Thyroid gland (tissue), 4 donors: Measurements from ENCODE around the gene DLG2.

ENCODE experiments used
- POLR2A ChIP-seq, 2 donors: fragments of 450-650 bp; IDR thresholded peaks; one replicate each; pipeline ENCODE4 v1.6.1; 2017; ENCODE audit warnings: antibody characterized with exemption in 2 of 2, mild to moderate bottlenecking in 2 of 2, moderate library complexity in 1 of 2
- TF ChIP-seq, protein P1 (sequence below), 6 experiments: fragments of 200-600 bp in 3 of 6; fragments of 450-650 bp in 3 of 6; sonication (generic) in 3 of 6; IDR thresholded peaks; one replicate each; pipeline ENCODE4 v1.5.1; 2016 to 2019; ENCODE audit warnings: antibody characterized with exemption in 6 of 6, mild to moderate bottlenecking in 2 of 6, inconsistent platforms in 1 of 6, moderate library complexity in 1 of 6

DNA sequence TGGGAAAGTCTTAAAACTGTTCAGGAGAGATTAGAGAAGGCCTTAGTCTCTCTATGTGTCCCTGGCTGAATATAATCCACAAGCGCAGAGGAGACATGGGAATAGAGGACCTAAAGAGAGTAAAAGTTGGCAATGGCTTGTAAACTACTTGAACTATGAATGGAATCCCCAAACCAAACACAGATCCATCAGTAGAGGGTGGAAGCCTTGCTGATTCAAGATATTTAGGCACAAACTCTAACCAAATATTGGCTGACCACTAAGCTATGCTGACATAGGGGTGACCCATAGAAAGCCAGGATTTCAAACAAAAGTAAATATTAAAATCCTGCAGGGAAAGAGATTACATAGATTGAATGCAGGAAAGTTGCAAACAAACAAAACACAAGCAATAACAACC lies 439.2 kb downstream of the DLG2 start:
- TF ChIP-seq, protein P1, sequence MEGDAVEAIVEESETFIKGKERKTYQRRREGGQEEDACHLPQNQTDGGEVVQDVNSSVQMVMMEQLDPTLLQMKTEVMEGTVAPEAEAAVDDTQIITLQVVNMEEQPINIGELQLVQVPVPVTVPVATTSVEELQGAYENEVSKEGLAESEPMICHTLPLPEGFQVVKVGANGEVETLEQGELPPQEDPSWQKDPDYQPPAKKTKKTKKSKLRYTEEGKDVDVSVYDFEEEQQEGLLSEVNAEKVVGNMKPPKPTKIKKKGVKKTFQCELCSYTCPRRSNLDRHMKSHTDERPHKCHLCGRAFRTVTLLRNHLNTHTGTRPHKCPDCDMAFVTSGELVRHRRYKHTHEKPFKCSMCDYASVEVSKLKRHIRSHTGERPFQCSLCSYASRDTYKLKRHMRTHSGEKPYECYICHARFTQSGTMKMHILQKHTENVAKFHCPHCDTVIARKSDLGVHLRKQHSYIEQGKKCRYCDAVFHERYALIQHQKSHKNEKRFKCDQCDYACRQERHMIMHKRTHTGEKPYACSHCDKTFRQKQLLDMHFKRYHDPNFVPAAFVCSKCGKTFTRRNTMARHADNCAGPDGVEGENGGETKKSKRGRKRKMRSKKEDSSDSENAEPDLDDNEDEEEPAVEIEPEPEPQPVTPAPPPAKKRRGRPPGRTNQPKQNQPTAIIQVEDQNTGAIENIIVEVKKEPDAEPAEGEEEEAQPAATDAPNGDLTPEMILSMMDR (IDR thresholded peaks at IDR 0.05) = no peak
- no peak for TF ChIP-seq POLR2A (IDR thresholded peaks at IDR 0.05)
